Activated CD8-positive, alpha-beta memory T cell treated with anti-CD3 and anti-CD28 coated beads for 36 hours (primary cell): ENCODE data around the gene KLF3. TPM values are rescaled to one million over a fixed set of nuclear protein-coding genes. Genes with fewer than 3 reads are reported as not detected.

ENCODE experiments used
- total RNA-seq, 2 experiments: library from RNA; stranded (reverse); gene quantifications; one replicate each; pipeline ENCODE4 v1.2.3, GENCODE V29; 2021

The KLF3 gene
- total RNA-seq, 2 experiments from 2014 or later = 7.1 to 7.4 TPM

Other genes starting within 250 kb of the KLF3 start
- gene TLR10, start 118.8 kb downstream of the KLF3 start, total RNA-seq = not detected
- under 1 TPM; 0.42 to 0.51 TPM for gene TLR1, start 140.6 kb downstream of the KLF3 start, total RNA-seq
- under 1 TPM; 0.59 to 0.84 TPM for gene TLR6, start 192.6 kb downstream of the KLF3 start, total RNA-seq
- not detected for gene FAM114A1, start 203.6 kb downstream of the KLF3 start, total RNA-seq